Trophoblast cell (in vitro differentiated cells and primary cell): Measurements from ENCODE around the gene PACSIN2.

Experiments
- DNase-seq, 2 donors: peaks; one replicate each; pipeline ENCODE4 v3.0.0-alpha.2; 2016
- H2AFZ ChIP-seq: 2 replicates; pipeline ENCODE4 v1.6.1; 2013; ENCODE audit warnings: low read length, moderate library complexity, mild to moderate bottlenecking; ENCODE audit not compliant: insufficient read depth, poor library complexity
- H2AK5ac ChIP-seq: 2 replicates; pipeline ENCODE4 v1.6.1; 2013; ENCODE audit warnings: mild to moderate bottlenecking, low read length
- H2BK120ac ChIP-seq: 2 replicates; pipeline ENCODE4 v1.6.1; 2013; ENCODE audit warnings: low read length, mild to moderate bottlenecking, moderate library complexity; ENCODE audit not compliant: insufficient read depth, poor library complexity
- H2BK12ac ChIP-seq: 2 replicates; pipeline ENCODE4 v1.6.1; 2013; ENCODE audit warnings: mild to moderate bottlenecking, low read length, moderate library complexity
- H2BK5ac ChIP-seq: 2 replicates; pipeline ENCODE4 v1.6.1; 2013; ENCODE audit warnings: low read length, low read depth, moderate library complexity, mild to moderate bottlenecking; ENCODE audit not compliant: poor library complexity
- H3K14ac ChIP-seq: 2 replicates; pipeline ENCODE4 v1.6.1; 2013; ENCODE audit warnings: mild to moderate bottlenecking, low read length
- H3K18ac ChIP-seq: 2 replicates; pipeline ENCODE4 v1.6.1; 2013; ENCODE audit warnings: mild to moderate bottlenecking, low read length
- H3K23ac ChIP-seq: 2 replicates; pipeline ENCODE4 v1.6.1; 2013; ENCODE audit warnings: low read length
- H3K27ac ChIP-seq: 2 replicates; pipeline ENCODE4 v1.5.1; 2013; ENCODE audit warnings: low read depth, mild to moderate bottlenecking, inconsistent platforms, low read length, moderate library complexity
- H3K27me3 ChIP-seq: 2 replicates; pipeline ENCODE4 v1.6.1; 2013; ENCODE audit warnings: inconsistent platforms, mild to moderate bottlenecking, low read length, moderate library complexity; ENCODE audit not compliant: insufficient read depth
- H3K36me3 ChIP-seq, 2 experiments: 1 replicate in 1 of 2; 2 replicates in 1 of 2; pipeline ENCODE4 v1.6.1; 2013; ENCODE audit warnings: low read length in 2 of 2, mild to moderate bottlenecking in 2 of 2, moderate library complexity in 1 of 2; ENCODE audit not compliant: insufficient read depth in 2 of 2, control insufficient read depth in 1 of 2
- H3K4ac ChIP-seq: 2 replicates; pipeline ENCODE4 v1.6.1; 2013; ENCODE audit warnings: low read depth, mild to moderate bottlenecking, low read length, moderate library complexity
- H3K4me1 ChIP-seq, 2 experiments: 1 replicate in 1 of 2; 2 replicates in 1 of 2; pipeline ENCODE4 v1.6.1; 2013; ENCODE audit warnings: low read length in 2 of 2, mild to moderate bottlenecking in 2 of 2, moderate library complexity in 1 of 2; ENCODE audit not compliant: insufficient read depth in 2 of 2, control insufficient read depth in 1 of 2
- H3K4me2 ChIP-seq: 2 replicates; pipeline ENCODE4 v1.6.1; 2013; ENCODE audit warnings: inconsistent platforms, mild to moderate bottlenecking, low read length, moderate library complexity
- H3K4me3 ChIP-seq: 2 replicates; pipeline ENCODE4 v1.5.1; 2013; ENCODE audit warnings: mild to moderate bottlenecking, low read depth, low read length, inconsistent platforms
- H3K79me1 ChIP-seq: one replicate; pipeline ENCODE4 v1.6.1; 2013; ENCODE audit warnings: low read length
- H3K79me2 ChIP-seq: 2 replicates; pipeline ENCODE4 v1.6.1; 2013; ENCODE audit warnings: low read length, mild to moderate bottlenecking; ENCODE audit not compliant: control insufficient read depth, insufficient read depth, poor library complexity
- H3K9ac ChIP-seq: 2 replicates; pipeline ENCODE4 v1.6.1; 2013; ENCODE audit warnings: mild to moderate bottlenecking, low read length
- H3K9me3 ChIP-seq: 2 replicates; pipeline ENCODE4 v1.6.1; 2013; ENCODE audit warnings: low read depth, mild to moderate bottlenecking, control low read depth, inconsistent platforms, low read length; ENCODE audit not compliant: insufficient read depth
- H4K12ac ChIP-seq: 2 replicates; pipeline ENCODE4 v1.6.1; 2013; ENCODE audit warnings: low read depth, mild to moderate bottlenecking, low read length, moderate library complexity
- H4K8ac ChIP-seq: 2 replicates; pipeline ENCODE4 v1.6.1; 2013; ENCODE audit warnings: low read depth, mild to moderate bottlenecking, low read length, moderate library complexity
- H4K91ac ChIP-seq: one replicate; pipeline ENCODE4 v1.6.1; 2013; ENCODE audit warnings: low read depth, mild to moderate bottlenecking, low read length, moderate library complexity
- WGBS: extraction: QIAGEN DNeasy Blood & Tissue Kit; methylation state at CpG from one replicate; pipeline ENCODE4 v1.1.7; 2013; ENCODE audit warnings: missing lambda C conversion rate; ENCODE audit not compliant: insufficient read length, insufficient coverage; ENCODE audit errors: extremely low coverage; 5-methylcytosine and 5-hydroxymethylcytosine counted together

Gene PACSIN2

GRCh38 chr22:42907404-42908373 is 107.3 kb downstream of the PACSIN2 start:
- H3K27ac ChIP-seq: no peak overlapping the region
- H3K4ac ChIP-seq: no peak overlapping the region
- no peak overlapping the region for H2BK120ac ChIP-seq
- H2BK12ac ChIP-seq: no peak overlapping the region
- no peak overlapping the region for H2AK5ac ChIP-seq
- no peaks in the 10 kb centered on the region for H3K79me2 ChIP-seq
- H4K12ac ChIP-seq: no peak overlapping the region
- no CpG with 5 or more reads among the region's 26 CpGs for WGBS
- no peaks in the 10 kb centered on the region for H3K27me3 ChIP-seq
- peaks cover 27 to 41% of the 10 kb centered on the region in 2 experiments for H3K36me3 ChIP-seq
- no peak overlapping the region for H3K4me2 ChIP-seq
- DNase-seq: no peak
- H4K8ac ChIP-seq: no peak overlapping the region
- no peak overlapping the region for H4K91ac ChIP-seq
- no peak overlapping the region for H3K4me3 ChIP-seq
- H3K9ac ChIP-seq: no peak overlapping the region
- no peaks in the 10 kb centered on the region for H3K9me3 ChIP-seq
- H3K4me1 ChIP-seq: no peaks in the 10 kb centered on the region
- no peaks in the 10 kb centered on the region for H3K79me1 ChIP-seq
- no peak overlapping the region for H2BK5ac ChIP-seq
- no peak overlapping the region for H3K23ac ChIP-seq
- no peak overlapping the region for H3K18ac ChIP-seq
- H2AFZ ChIP-seq: no peak overlapping the region
- no peak overlapping the region for H3K14ac ChIP-seq

GRCh38 chr22:42906605-42907348 is 108.2 kb downstream of the PACSIN2 start:
- Histone ChIP-seq H3K27me3 (no peaks in the 10 kb centered on the region), H2BK5ac (no peak overlapping the region), H3K4ac (no peak overlapping the region), H4K91ac (no peak overlapping the region), H3K18ac (no peak overlapping the region), H3K4me2 (no peak overlapping the region), H2AFZ (no peak overlapping the region), H3K9ac (no peak overlapping the region), H4K12ac (no peak overlapping the region), H3K4me1 (no peaks in the 10 kb centered on the region), H2BK120ac (no peak overlapping the region), H3K36me3 (peaks cover 30 to 45% of the 10 kb centered on the region in 2 experiments), H3K79me1 (no peaks in the 10 kb centered on the region), H3K23ac (no peak overlapping the region), H3K79me2 (no peaks in the 10 kb centered on the region), H3K4me3 (no peak overlapping the region), H3K14ac (no peak overlapping the region), H2BK12ac (no peak overlapping the region), H3K9me3 (no peaks in the 10 kb centered on the region), H3K27ac (no peak overlapping the region), H4K8ac (no peak overlapping the region), H2AK5ac (no peak overlapping the region)
- no peak for DNase-seq
- no CpG with 5 or more reads among the region's 6 CpGs for WGBS

- peak overlapping the region; percentile 23 for H3K23ac ChIP-seq
- no peak overlapping the region for H2BK12ac ChIP-seq
- H3K9me3 ChIP-seq: no peaks in the 10 kb centered on the region
- no peak for DNase-seq
- H2AK5ac ChIP-seq: no peak overlapping the region
- no peak overlapping the region for H3K18ac ChIP-seq
- H3K14ac ChIP-seq: no peak overlapping the region
- no peak overlapping the region for H4K8ac ChIP-seq
- H3K4me2 ChIP-seq: no peak overlapping the region
- WGBS: no CpG with 5 or more reads among the region's 5 CpGs
- H3K4me1 ChIP-seq: no peaks in the 10 kb centered on the region
- no peak overlapping the region for H2BK120ac ChIP-seq
- H2BK5ac ChIP-seq: no peak overlapping the region
- H3K79me1 ChIP-seq: no peaks in the 10 kb centered on the region
- no peak overlapping the region for H3K27ac ChIP-seq
- H2AFZ ChIP-seq: no peak overlapping the region
- no peak overlapping the region for H3K4me3 ChIP-seq
- H3K4ac ChIP-seq: no peak overlapping the region
- no peaks in the 10 kb centered on the region for H3K79me2 ChIP-seq
- H4K91ac ChIP-seq: no peak overlapping the region
- no peak overlapping the region for H3K9ac ChIP-seq
- no peak overlapping the region for H4K12ac ChIP-seq
- peaks cover 39 to 50% of the 10 kb centered on the region in 2 experiments for H3K36me3 ChIP-seq
- no peaks in the 10 kb centered on the region for H3K27me3 ChIP-seq
Observed at GRCh38 chr22:42905702-42906183, 109.2 kb downstream of the PACSIN2 start.

- Histone ChIP-seq H3K79me1 (no peaks in the 10 kb centered on the region), H3K18ac (no peak overlapping the region), H2BK5ac (no peak overlapping the region), H3K27ac (no peak overlapping the region), H3K4me1 (no peaks in the 10 kb centered on the region), H2AK5ac (no peak overlapping the region), H3K23ac (no peak overlapping the region), H3K4ac (no peak overlapping the region), H4K91ac (no peak overlapping the region), H3K14ac (no peak overlapping the region), H3K4me2 (no peak overlapping the region), H4K12ac (no peak overlapping the region), H2BK120ac (no peak overlapping the region), H3K27me3 (no peaks in the 10 kb centered on the region), H3K9me3 (no peaks in the 10 kb centered on the region), H2AFZ (no peak overlapping the region), H3K79me2 (no peaks in the 10 kb centered on the region), H3K4me3 (no peak overlapping the region), H3K36me3 (peaks cover 34 to 45% of the 10 kb centered on the region in 2 experiments), H4K8ac (no peak overlapping the region), H3K9ac (no peak overlapping the region), H2BK12ac (no peak overlapping the region)
- WGBS: no CpG with 5 or more reads among the region's 13 CpGs
- no peak for DNase-seq
Observed at GRCh38 chr22:42905217-42905616, 109.7 kb downstream of the PACSIN2 start.
